Karpas-422 (cell line): ENCODE results near the gene RSAD2. TPM values are rescaled to one million over a fixed set of nuclear protein-coding genes. Genes with fewer than 3 reads are reported as not detected.
A peak's percentile ranks its signal among the peaks of the same experiment; 100 is the strongest.
"Not testable (repeated sequence)": the region's sequence is repeated elsewhere in the genome, so short reads cannot be mapped to it uniquely, and the experiment has no call there.

ENCODE experiments used
- DNase-seq: peaks from one replicate; pipeline ENCODE4 v3.0.0-alpha.2; 2015
- H2AFZ ChIP-seq: fragments of 200-600 bp; sonication (generic); 2 replicates; pipeline ENCODE4 v1.6.1; 2014; ENCODE audit warnings: antibody characterized with exemption, low read length, mixed read lengths
- H3K27ac ChIP-seq: fragments of 200-600 bp; sonication (generic); 2 replicates; pipeline ENCODE4 v1.5.1; 2014; ENCODE audit warnings: mild to moderate bottlenecking, low read length, moderate library complexity
- H3K27me3 ChIP-seq: fragments of 200-600 bp; sonication (generic); 2 replicates; pipeline ENCODE4 v1.6.1; 2014; ENCODE audit warnings: low read length, mixed read lengths
- H3K36me3 ChIP-seq: fragments of 200-600 bp; sonication (generic); 2 replicates; pipeline ENCODE4 v1.6.1; 2014; ENCODE audit warnings: low read length, mixed read lengths; ENCODE audit not compliant: insufficient read depth
- H3K4me1 ChIP-seq: fragments of 200-600 bp; sonication (generic); 2 replicates; pipeline ENCODE4 v1.6.1; 2014; ENCODE audit warnings: mild to moderate bottlenecking, low read length, mixed read lengths
- H3K4me2 ChIP-seq: fragments of 200-600 bp; sonication (generic); 2 replicates; pipeline ENCODE4 v1.6.1; 2014; ENCODE audit warnings: low read length, low read depth, mild to moderate bottlenecking; ENCODE audit not compliant: poor library complexity, severe bottlenecking
- H3K4me3 ChIP-seq: fragments of 200-600 bp; sonication (generic); 2 replicates; pipeline ENCODE4 v1.5.1; 2014; ENCODE audit warnings: mild to moderate bottlenecking, antibody characterized with exemption, low read length, mixed read lengths
- H3K79me2 ChIP-seq: fragments of 200-600 bp; sonication (generic); 2 replicates; pipeline ENCODE4 v1.6.1; 2014; ENCODE audit warnings: mild to moderate bottlenecking, low read length, mixed read lengths
- H3K9ac ChIP-seq: fragments of 200-600 bp; sonication (generic); 2 replicates; pipeline ENCODE4 v1.6.0; 2014; ENCODE audit warnings: low read length
- H3K9me2 ChIP-seq: fragments of 200-600 bp; sonication (generic), shearing (Covaris generic); replicated peaks from 2 replicates; pipeline ENCODE4 v1.6.0; 2014; ENCODE audit warnings: mild to moderate bottlenecking, low read length, moderate library complexity; ENCODE audit not compliant: insufficient read depth
- H3K9me3 ChIP-seq: fragments of 300-700, 200-600 bp; sonication (generic); 2 replicates; pipeline ENCODE4 v1.6.1; 2014; ENCODE audit warnings: low read length, mixed read lengths
- H4K20me1 ChIP-seq: fragments of 200-600 bp; sonication (generic); 2 replicates; pipeline ENCODE4 v1.6.1; 2014; ENCODE audit warnings: mild to moderate bottlenecking, antibody characterized with exemption, low read length, low read depth; ENCODE audit not compliant: insufficient read depth
- total RNA-seq: library from RNA; depleted of rRNA; stranded (reverse); fragments of >200 nt; shearing (Covaris generic); gene quantifications from 2 replicates; pipeline ENCODE4 v1.2.3, GENCODE V29; 2014; ENCODE audit warnings: low replicate concordance

Gene RSAD2
- total RNA-seq, 1 experiment from 2014 or later, result 2.7 TPM

DNA sequence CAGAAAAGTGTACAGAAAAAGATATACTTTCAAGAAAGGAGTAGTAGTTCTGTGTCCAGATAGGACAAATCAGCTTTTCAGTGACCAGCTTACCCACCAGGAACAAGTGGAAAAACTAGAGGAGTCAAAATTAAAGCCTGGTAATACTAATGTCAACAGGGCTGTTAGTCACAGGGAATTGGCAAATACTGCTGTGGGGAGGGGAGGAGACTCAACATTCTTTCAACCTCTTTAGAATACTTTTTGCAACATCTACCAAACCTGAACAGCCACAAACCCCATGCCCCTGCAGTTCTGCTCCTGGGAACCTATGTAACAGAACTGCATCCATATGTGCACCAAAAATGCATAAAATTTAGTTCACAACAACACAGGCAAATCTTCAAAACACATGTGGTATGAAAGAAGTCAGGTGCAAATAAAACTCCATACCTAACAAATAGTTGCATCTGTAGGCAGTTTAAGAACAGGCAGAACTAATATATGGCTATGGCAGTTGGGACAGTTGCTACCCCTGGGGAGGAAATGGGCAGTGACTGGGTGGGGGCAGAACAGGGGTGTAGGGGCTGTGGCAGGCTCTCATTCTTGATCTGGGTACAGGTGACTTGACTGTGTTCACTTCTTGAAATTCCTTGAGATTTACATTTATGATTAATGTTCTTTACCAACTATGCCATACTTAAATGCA, 21.6 kb upstream of the RSAD2 start:
- no peak overlapping the region for H2AFZ ChIP-seq
- no peak for DNase-seq
- no peak overlapping the region for H3K4me3 ChIP-seq
- H3K9ac ChIP-seq, result no peak overlapping the region
- H3K9me2 ChIP-seq, result no peaks in the 10 kb centered on the region
- H3K4me2 ChIP-seq, result no peak overlapping the region
- no peaks in the 10 kb centered on the region for H4K20me1 ChIP-seq
- H3K36me3 ChIP-seq, result peaks cover 28% of the 10 kb centered on the region
- no peaks in the 10 kb centered on the region for H3K9me3 ChIP-seq
- no peaks in the 10 kb centered on the region for H3K79me2 ChIP-seq
- H3K27me3 ChIP-seq, result no peaks in the 10 kb centered on the region
- H3K27ac ChIP-seq, result no peak overlapping the region
- H3K4me1 ChIP-seq, result no peaks in the 10 kb centered on the region

DNA sequence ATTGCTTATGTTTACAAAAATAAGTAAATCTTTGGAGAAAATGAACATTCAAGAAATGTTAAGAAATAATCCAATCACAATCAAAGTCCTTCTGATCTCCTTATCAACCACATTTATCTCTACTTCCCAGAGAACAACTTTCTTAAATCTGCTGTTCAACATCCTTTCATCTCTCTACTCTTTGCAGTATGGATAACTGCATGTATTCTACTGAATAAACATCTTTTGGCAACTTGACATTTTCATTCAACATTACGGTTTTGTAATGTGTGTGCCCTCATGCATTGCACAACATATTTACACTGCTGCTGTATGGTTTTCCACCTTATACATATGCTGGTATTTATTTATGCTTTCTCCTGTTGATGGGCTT, 21.0 kb upstream of the RSAD2 start:
- H3K4me2 ChIP-seq, result no peak overlapping the region
- no peaks in the 10 kb centered on the region for H3K9me3 ChIP-seq
- no peaks in the 10 kb centered on the region for H3K9me2 ChIP-seq
- H3K36me3 ChIP-seq, result peaks cover 27% of the 10 kb centered on the region
- H2AFZ ChIP-seq, result no peak overlapping the region
- H3K4me3 ChIP-seq, result no peak overlapping the region
- no peaks in the 10 kb centered on the region for H3K79me2 ChIP-seq
- no peak for DNase-seq
- no peak overlapping the region for H3K27ac ChIP-seq
- no peaks in the 10 kb centered on the region for H3K4me1 ChIP-seq
- H3K27me3 ChIP-seq, result no peaks in the 10 kb centered on the region
- no peak overlapping the region for H3K9ac ChIP-seq
- no peaks in the 10 kb centered on the region for H4K20me1 ChIP-seq

DNA sequence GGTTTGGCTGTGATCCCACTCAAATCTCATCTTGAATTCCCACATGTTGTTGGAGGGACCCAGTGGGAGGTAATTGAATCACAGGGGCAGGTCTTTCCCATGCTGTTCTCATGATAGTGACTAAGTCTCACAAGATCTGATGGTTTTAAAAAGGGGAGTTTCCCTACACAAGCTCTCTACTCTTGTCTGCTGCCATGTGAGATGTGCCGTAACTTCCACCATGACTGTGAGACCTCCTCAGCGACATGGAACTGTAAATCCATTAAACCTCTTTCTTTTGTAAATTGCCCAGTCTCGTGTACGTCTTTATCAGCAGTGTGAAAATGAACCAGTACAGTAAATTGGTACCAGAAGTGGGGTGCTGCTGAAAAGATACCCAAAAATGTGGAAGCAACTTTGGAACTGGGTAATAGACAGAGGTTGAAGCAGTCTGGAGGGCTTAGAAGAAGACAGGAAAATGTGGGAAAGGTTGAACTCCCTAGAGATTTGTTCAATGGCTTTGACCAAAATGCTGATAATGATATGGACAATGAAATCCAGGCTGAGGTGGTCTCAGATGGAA, 19.0 kb upstream of the RSAD2 start:
- DNase-seq, H3K27me3 ChIP-seq: not testable (repeated sequence)

DNA sequence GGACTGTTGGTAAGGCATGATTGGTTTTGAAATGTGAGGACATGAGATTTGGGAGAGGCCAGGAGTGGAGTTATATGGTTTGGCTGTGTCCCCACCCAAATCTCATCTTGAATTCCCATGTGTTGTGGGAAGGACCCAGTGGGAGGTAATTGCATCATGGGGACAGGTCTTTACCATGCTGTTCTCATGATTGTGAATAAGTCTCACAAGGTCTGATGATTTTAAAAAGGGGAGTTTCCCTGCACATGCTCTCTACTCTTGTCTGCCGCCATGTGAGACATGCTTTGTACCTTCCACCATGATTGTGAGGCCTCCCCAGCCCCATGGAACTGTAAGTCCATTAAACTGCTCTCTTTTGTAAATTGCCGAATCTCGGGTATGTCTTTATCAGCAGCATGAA, 17.3 kb upstream of the RSAD2 start:
- no peaks in the 10 kb centered on the region for H3K9me2 ChIP-seq
- no peaks in the 10 kb centered on the region for H3K9me3 ChIP-seq
- no peak overlapping the region for H3K4me3 ChIP-seq
- H3K36me3 ChIP-seq, result peaks cover 30% of the 10 kb centered on the region
- no peak overlapping the region for H3K4me2 ChIP-seq
- no peak overlapping the region for H3K27ac ChIP-seq
- H2AFZ ChIP-seq, result no peak overlapping the region
- DNase-seq, result no peak
- H4K20me1 ChIP-seq, result no peaks in the 10 kb centered on the region
- H3K9ac ChIP-seq, result no peak overlapping the region
- no peaks in the 10 kb centered on the region for H3K27me3 ChIP-seq
- peaks cover 7% of the 10 kb centered on the region; the same call in 1 of the 2 replicates for H3K79me2 ChIP-seq
- peaks cover 13% of the 10 kb centered on the region for H3K4me1 ChIP-seq

More for the DNA sequence above, 19.0 kb upstream of the RSAD2 start:
- H3K9me3 ChIP-seq, H2AFZ ChIP-seq, H3K9ac ChIP-seq, H3K79me2 ChIP-seq, H3K4me3 ChIP-seq, H3K9me2 ChIP-seq, H3K4me1 ChIP-seq, H3K27ac ChIP-seq, H4K20me1 ChIP-seq, H3K4me2 ChIP-seq: not testable (repeated sequence)
- peaks cover 30% of the 10 kb centered on the region for H3K36me3 ChIP-seq

DNA sequence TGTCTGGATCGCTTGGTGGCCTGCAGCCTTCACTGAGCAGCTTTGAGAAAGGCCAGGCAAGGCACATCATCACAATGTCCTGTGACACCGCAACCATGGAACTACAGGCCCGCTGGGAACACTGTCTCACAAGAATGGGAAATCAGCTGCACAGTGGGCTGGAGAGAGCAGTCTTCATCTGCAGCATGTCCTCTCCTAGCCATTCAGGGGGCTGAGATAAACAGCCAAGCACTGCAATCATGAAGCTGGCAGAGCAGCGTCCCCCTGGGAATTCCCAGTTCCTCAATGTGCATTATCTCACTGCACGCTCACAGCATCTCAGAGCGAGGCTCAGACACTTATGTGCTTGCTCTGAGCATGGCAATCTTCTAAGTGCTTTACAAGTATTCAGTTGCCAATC, 13.8 kb upstream of the RSAD2 start:
- Histone ChIP-seq H3K9me2 (no peaks in the 10 kb centered on the region), H3K4me3 (peak overlapping the region; percentile 89; the same call in 1 of the 2 replicates), H3K27me3 (no peaks in the 10 kb centered on the region), H4K20me1 (no peaks in the 10 kb centered on the region), H3K36me3 (peaks cover 25% of the 10 kb centered on the region), H3K9me3 (no peaks in the 10 kb centered on the region), H3K4me1 (peaks cover 22% of the 10 kb centered on the region), H3K27ac (no peak overlapping the region), H3K4me2 (peak overlapping the region; percentile 98), H2AFZ (no peak overlapping the region), H3K79me2 (peaks cover 7% of the 10 kb centered on the region; the same call in 1 of the 2 replicates), H3K9ac (no peak overlapping the region)
- no peak for DNase-seq

DNA sequence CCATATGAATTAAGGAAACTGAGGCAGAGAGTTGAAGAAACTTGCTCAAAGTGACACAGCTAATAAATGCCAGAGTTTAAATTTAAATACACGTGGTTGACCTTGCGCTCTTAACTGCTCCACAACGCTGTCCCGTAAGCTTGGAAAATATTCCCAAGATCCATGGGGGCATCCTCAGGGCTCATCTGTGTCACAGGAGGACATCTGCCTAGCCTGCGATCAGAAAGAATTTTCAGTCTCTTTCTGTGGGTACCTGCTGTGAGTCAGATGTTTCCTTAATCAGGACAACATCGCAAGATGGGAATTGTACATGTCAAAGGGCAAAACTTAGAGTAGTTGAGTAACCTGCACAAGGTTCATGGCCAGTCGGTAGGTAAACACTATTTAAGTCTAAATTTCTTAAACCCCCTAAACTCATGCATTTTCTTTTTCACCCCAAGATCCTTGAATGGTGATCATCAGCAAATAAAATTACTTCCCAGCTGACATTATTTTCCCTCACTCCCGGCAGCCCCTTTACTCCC, 13.3 kb upstream of the RSAD2 start:
- Histone ChIP-seq H4K20me1 (no peaks in the 10 kb centered on the region), H2AFZ (peak overlapping the region; percentile 93; the same call in 1 of the 2 replicates), H3K4me2 (peak overlapping the region; percentile 98), H3K36me3 (peaks cover 22% of the 10 kb centered on the region), H3K9me3 (no peaks in the 10 kb centered on the region), H3K9me2 (no peaks in the 10 kb centered on the region), H3K9ac (peak overlapping the region; percentile 80), H3K4me1 (peaks cover 22% of the 10 kb centered on the region), H3K27me3 (no peaks in the 10 kb centered on the region), H3K4me3 (peak overlapping the region; percentile 89), H3K27ac (0 out of 2 replicates have a peak overlapping the region, but pooled peaks have one; percentile 33), H3K79me2 (peaks cover 7% of the 10 kb centered on the region; the same call in 1 of the 2 replicates)
- DNase-seq, result no peak

DNA sequence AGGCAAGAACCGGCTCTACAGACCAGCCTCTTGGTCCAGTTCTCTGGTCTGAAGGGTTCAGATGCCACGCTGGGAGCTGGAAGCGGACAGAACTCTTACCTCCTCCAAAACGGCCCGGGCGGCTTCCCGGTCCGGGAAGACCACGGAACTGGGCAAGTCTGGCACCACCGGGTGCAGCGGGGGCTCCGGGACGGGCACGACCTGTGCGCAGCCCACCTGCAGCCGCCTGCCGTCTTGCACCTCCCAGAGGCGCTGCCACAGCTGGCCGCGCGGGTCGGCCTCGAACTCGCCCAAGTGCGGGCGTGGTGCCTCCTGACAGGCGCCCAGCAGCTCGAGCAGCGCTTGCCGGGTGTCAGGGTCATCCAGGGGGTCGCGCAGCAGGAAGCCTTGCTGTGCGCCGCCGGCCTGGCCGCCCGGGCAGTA, 12.6 kb upstream of the RSAD2 start:
- H3K9ac ChIP-seq, result peak overlapping the region; percentile 80

More for the DNA sequence above, 12.6 kb upstream of the RSAD2 start:
- Histone ChIP-seq H3K9me3 (no peaks in the 10 kb centered on the region), H3K36me3 (peaks cover 17% of the 10 kb centered on the region), H3K4me1 (peaks cover 22% of the 10 kb centered on the region), H3K4me3 (peak overlapping the region; percentile 89), H3K79me2 (peaks cover 7% of the 10 kb centered on the region; the same call in 1 of the 2 replicates), H3K27me3 (no peaks in the 10 kb centered on the region), H2AFZ (peak overlapping the region; percentile 93), H3K4me2 (peak overlapping the region; percentile 98), H4K20me1 (no peaks in the 10 kb centered on the region), H3K27ac (peak overlapping the region; percentile 33; the same call in 1 of the 2 replicates), H3K9me2 (no peaks in the 10 kb centered on the region)
- peak; percentile 76 for DNase-seq
